Body of pancreas (tissue), 4 donors: ENCODE results near the gene RPUSD1. TPM values are rescaled to one million over a fixed set of nuclear protein-coding genes. Genes with fewer than 3 reads are reported as not detected.

Experiments used
- ATAC-seq: fragments of 150-250 bp; one replicate; pipeline ENCODE4 v1.9.1; 2016
- DNase-seq, 4 donors: peaks; one replicate each; pipeline ENCODE4 v3.0.0-alpha.2; 2019
- H3K27ac ChIP-seq, 4 donors: fragments of 200-600 bp; sonication (generic); 1 replicate in 3 of 4; 2 replicates in 1 of 4; pipeline versions ENCODE4 v1.5.1 to v1.6.1; 2016 to 2019; ENCODE audit warnings: mild to moderate bottlenecking in 1 of 4, mixed read lengths in 1 of 4, moderate library complexity in 1 of 4
- H3K27me3 ChIP-seq, 2 donors: fragments of 200-600 bp; sonication (generic); one replicate each; pipeline ENCODE4 v1.6.0; 2016; ENCODE audit warnings: mild to moderate bottlenecking in 1 of 2
- H3K36me3 ChIP-seq, 2 donors: fragments of 200-600 bp; sonication (generic); replicated peaks in 1 of 2; 2 replicates each; pipeline ENCODE4 v1.5.1; 2016; ENCODE audit warnings: low read depth in 2 of 2; ENCODE audit not compliant: insufficient read depth in 1 of 2
- H3K4me1 ChIP-seq: fragments of 200-600 bp; sonication (generic); one replicate; pipeline ENCODE4 v1.6.0; 2016
- H3K4me3 ChIP-seq, 2 donors: fragments of 200-600 bp; sonication (generic); 1 replicate in 1 of 2; 2 replicates in 1 of 2; pipeline ENCODE4 v1.5.1; 2016 to 2019
- H3K9me3 ChIP-seq, 3 donors: fragments of 200-600 bp; sonication (generic); 1 replicate in 2 of 3; 2 replicates in 1 of 3; pipeline ENCODE4 v1.5.1; 2016
- POLR2A ChIP-seq, 3 donors: fragments of 450-650 bp; IDR thresholded peaks; one replicate each; pipeline ENCODE4 v1.6.1; 2016; ENCODE audit warnings: antibody characterized with exemption in 3 of 3, mild to moderate bottlenecking in 2 of 3
- WGBS, 2 donors: methylation state at CpG; one replicate each; pipeline ENCODE4 v1.1.5; 2017; 5-methylcytosine and 5-hydroxymethylcytosine counted together
- intact Hi-C: fragments of 100-400 bp; cut with DNase I; formaldehyde crosslinking; loops from one replicate; pipeline ENCODE4 v1.15.1; 2023
- total RNA-seq, 2 donors: library from RNA; depleted of rRNA; stranded (reverse); fragments of >200 nt; gene quantifications; one replicate each; pipeline ENCODE4 v1.1.0, GENCODE V29; 2016
- TF ChIP-seq, protein P1 (sequence below), 7 experiments: fragments of 450-650 bp in 4 of 7; fragments of 200-600 bp in 3 of 7; sonication (generic) in 3 of 7; IDR thresholded peaks; one replicate each; pipeline ENCODE4 v1.5.1; 2016 to 2019; ENCODE audit warnings: antibody characterized with exemption in 7 of 7

RPUSD1 gene
- total RNA-seq, 2 donors from 2014 or later = 19.7 to 31.3 TPM

DNA sequence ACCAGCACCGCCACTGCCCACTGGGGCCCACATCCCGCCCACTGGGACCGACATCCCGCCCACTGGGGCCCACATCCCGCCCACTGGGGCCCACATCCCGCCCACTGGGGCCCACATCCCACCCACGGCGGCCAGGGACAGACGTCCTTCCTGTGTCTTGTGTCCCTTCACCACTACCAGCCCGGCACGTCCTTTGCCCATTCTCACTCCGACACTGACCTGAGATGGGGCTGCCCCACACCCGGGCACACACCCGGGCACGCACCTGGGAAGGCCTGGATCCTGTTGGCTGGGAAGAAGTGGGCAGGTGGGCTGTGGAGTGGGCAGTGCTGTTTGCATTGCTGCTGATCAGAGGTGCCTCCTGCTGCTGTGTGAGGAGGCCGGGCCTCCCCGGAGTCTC lies 40.7 kb upstream of the RPUSD1 start:
- no peaks in the 10 kb centered on the region for H3K9me3 ChIP-seq
- intact Hi-C loops = no loop called here
- 63 to 68% methylated on average over 13 to 16 of the region's 17 CpGs for WGBS, 2 donors
- no peak for ATAC-seq
- peaks cover 10% of the 10 kb centered on the region for H3K4me1 ChIP-seq
- H3K27ac ChIP-seq = no peak overlapping the region
- H3K36me3 ChIP-seq = no peaks in the 10 kb centered on the region
- no peak overlapping the region for H3K4me3 ChIP-seq
- TF ChIP-seq POLR2A (IDR thresholded peaks at IDR 0.05) = no peak
- TF ChIP-seq, protein P1, sequence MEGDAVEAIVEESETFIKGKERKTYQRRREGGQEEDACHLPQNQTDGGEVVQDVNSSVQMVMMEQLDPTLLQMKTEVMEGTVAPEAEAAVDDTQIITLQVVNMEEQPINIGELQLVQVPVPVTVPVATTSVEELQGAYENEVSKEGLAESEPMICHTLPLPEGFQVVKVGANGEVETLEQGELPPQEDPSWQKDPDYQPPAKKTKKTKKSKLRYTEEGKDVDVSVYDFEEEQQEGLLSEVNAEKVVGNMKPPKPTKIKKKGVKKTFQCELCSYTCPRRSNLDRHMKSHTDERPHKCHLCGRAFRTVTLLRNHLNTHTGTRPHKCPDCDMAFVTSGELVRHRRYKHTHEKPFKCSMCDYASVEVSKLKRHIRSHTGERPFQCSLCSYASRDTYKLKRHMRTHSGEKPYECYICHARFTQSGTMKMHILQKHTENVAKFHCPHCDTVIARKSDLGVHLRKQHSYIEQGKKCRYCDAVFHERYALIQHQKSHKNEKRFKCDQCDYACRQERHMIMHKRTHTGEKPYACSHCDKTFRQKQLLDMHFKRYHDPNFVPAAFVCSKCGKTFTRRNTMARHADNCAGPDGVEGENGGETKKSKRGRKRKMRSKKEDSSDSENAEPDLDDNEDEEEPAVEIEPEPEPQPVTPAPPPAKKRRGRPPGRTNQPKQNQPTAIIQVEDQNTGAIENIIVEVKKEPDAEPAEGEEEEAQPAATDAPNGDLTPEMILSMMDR (IDR thresholded peaks at IDR 0.05) = no peak
- no peaks in the 10 kb centered on the region for H3K27me3 ChIP-seq
- DNase-seq = no peak

DNA sequence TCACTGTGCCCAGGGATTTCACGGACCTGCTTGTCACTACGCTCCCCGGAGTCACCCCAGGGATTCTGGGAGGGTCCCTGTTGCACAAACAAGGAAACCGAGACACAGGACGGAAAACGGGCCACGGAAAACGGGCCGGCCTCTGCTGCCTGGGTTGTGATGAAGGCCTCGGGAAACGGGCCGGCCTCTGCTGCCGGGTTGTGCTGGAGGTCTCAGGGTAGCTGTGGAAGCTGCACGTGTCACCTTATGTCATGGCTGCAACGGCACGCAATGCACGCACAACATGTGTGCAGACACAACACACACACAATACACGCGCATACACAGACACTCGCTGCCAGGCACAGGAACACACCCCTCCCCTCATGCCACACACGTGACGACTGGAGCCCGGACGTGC lies 39.3 kb upstream of the RPUSD1 start:
- TF ChIP-seq, protein P1 (IDR thresholded peaks at IDR 0.05) = no peak
- no peak for TF ChIP-seq POLR2A (IDR thresholded peaks at IDR 0.05)
- H3K27ac ChIP-seq = no peak overlapping the region
- peaks cover 10% of the 10 kb centered on the region for H3K4me1 ChIP-seq
- no peak overlapping the region for H3K4me3 ChIP-seq
- H3K9me3 ChIP-seq = no peaks in the 10 kb centered on the region
- ATAC-seq (no peak), DNase-seq (no peak)
- H3K36me3 ChIP-seq = no peaks in the 10 kb centered on the region
- WGBS, 2 donors = 77 to 81% methylated on average over 16 to 24 of the region's 24 CpGs
- intact Hi-C loops = no loop called here
- no peaks in the 10 kb centered on the region for H3K27me3 ChIP-seq

DNA sequence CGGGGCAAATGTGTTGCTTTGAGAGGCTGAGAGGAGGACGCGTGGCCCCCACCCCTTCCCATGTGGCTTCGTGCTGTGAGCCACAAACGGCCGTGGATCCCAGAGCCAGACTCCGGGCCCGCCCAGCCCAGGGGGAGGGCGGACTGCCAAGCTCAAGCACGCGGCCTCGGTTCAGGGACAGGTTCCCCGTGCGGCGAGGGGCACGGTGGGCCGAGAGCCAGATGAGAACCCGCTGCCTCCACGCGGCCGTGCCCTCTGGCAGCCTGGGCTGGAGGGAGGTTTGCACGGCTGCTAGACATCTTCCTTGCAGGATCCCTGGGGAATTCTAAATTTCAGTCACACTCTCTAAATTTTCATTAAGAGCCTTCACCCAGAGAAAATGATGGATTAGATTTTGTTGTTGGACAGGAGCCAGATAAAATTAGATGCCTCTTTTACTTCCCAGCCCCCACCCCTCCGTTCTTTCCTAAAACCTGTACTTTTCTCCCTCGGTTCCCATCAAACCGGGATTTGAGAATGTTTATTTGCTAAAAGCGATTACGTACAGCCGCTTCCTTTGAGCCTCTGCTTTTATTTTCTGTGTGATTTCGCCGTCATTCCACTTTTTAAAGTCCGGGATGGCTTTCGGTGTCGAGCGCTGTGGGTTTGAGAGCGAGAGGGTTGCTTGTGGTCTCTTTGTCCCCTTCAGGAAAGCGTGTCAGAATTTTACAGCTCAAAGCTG lies 37.3 kb upstream of the RPUSD1 start:
- DNase-seq = peak in 2 of 4 donors; percentile 32 to 41
- peak; percentile 38 for ATAC-seq
- no peak overlapping the region for H3K27ac ChIP-seq

DNA sequence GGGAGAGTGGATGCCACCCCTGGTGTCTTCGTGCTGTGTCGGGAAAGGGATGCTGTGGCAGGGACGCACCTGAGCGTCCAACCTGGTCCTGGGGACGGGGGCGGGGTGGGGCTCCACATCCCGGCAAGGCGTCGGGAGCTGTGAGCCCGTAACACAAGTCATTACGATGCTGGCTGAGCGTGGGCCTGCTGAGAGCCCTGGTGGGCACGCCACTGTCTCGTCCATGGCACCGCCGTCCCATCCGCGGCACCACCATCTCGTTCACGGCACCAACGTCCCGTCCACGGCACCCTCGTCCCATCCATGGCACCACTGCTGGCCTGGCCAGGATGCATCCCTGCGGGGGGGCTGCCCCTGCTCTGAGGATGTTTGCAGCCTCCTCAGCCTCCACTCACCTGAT lies 36.4 kb upstream of the RPUSD1 start:
- no peaks in the 10 kb centered on the region for H3K27me3 ChIP-seq
- TF ChIP-seq, protein P1 (IDR thresholded peaks at IDR 0.05) = no peak
- no peak for TF ChIP-seq POLR2A (IDR thresholded peaks at IDR 0.05)
- H3K9me3 ChIP-seq = no peaks in the 10 kb centered on the region
- H3K4me3 ChIP-seq = no peak overlapping the region
- peaks cover 10% of the 10 kb centered on the region for H3K4me1 ChIP-seq
- WGBS, 2 donors = 83 to 88% methylated on average over 10 to 25 of the region's 25 CpGs
- no peak overlapping the region for H3K27ac ChIP-seq
- no peak for ATAC-seq
- no peaks in the 10 kb centered on the region for H3K36me3 ChIP-seq
- DNase-seq = no peak
- intact Hi-C loops = no loop called here

More for the DNA sequence above, 37.3 kb upstream of the RPUSD1 start:
- intact Hi-C loops = no loop called here
- Histone ChIP-seq H3K9me3 (no peaks in the 10 kb centered on the region), H3K4me1 (peaks cover 10% of the 10 kb centered on the region), H3K27me3 (no peaks in the 10 kb centered on the region), H3K36me3 (no peaks in the 10 kb centered on the region), H3K4me3 (no peak overlapping the region)
- no peak for TF ChIP-seq POLR2A (IDR thresholded peaks at IDR 0.05)
- TF ChIP-seq, protein P1 (IDR thresholded peaks at IDR 0.05) = no peak
- WGBS, 2 donors = 38 to 62% methylated on average over 15 to 36 of the region's 36 CpGs

DNA sequence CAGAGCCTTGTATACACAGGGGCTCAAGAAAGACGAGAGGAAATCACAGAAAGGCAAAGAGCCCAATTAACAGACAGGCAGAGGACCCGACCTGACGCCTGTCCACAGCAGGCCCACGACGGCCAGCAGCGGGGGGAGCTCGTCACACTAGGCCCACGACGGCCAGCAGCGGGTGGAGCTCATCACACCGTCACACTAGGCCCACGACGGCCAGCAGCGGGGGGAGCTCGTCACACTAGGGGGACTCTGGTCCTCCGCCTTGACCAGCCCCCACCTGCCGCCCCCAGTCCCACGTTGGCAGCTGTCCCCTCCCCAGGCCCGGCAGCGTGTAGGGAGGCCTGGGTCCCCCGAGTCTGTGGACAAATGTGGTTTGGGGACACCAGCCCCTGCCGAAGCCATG lies 36.0 kb upstream of the RPUSD1 start:
- H3K27me3 ChIP-seq = no peaks in the 10 kb centered on the region
- H3K9me3 ChIP-seq = no peaks in the 10 kb centered on the region
- intact Hi-C loops = no loop called here
- no peaks in the 10 kb centered on the region for H3K36me3 ChIP-seq
- DNase-seq (no peak), ATAC-seq (no peak)
- H3K27ac ChIP-seq = no peak overlapping the region
- 69 to 79% methylated on average over 5 to 17 of the region's 22 CpGs for WGBS, 2 donors
- H3K4me3 ChIP-seq = no peak overlapping the region
- TF ChIP-seq, protein P1 (IDR thresholded peaks at IDR 0.05) = no peak
- no peak for TF ChIP-seq POLR2A (IDR thresholded peaks at IDR 0.05)
- peaks cover 10% of the 10 kb centered on the region for H3K4me1 ChIP-seq
